Stimulated activated CD8-positive, alpha-beta memory T cell treated with anti-CD3 and anti-CD28 coated beads, Interleukin-12 subunit alpha, Interleukin-12 subunit beta, amount 100 ng/mL, for 1 hour (primary cell): ENCODE data around the gene MCM6.
"Not testable (repeated sequence)": the region's sequence is repeated elsewhere in the genome, so short reads cannot be mapped to it uniquely, and the experiment has no call there.

Experiments used
- DNase-seq: peaks from one replicate; pipeline ENCODE4 v3.0.0-alpha.2; 2020; ENCODE audit warnings: low read depth

Gene MCM6

GRCh38 chr2:135876066-135876711 is at the start of gene MCM6:
MCM6 (minus strand) TSS chr2:135876443; CDS start chr2:135876365, 78 bp downstream.
- peak; percentile 97 for DNase-seq

GRCh38 chr2:135925571-135925970 is 49.3 kb upstream of the MCM6 start:
- no peak for DNase-seq

DNA sequence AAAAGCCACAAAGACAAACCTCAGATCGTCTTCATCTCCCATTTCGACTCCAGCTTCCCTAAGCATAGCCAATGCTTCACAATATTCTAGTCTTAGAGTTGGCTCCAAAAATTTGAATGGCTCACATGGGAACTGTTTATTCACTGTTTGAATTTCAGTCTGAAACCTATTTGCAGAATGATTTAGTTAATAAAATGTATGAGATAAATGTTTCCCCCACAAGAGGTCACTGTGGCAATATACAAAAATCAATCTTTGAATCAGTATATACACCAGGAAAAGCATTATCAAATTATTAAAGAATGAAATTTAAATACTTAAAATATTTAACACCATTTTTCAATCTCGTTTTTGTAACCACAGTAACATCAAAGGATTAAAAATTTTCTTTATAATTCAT is 40.0 kb upstream of the MCM6 start:
- DNase-seq, result no peak

DNA sequence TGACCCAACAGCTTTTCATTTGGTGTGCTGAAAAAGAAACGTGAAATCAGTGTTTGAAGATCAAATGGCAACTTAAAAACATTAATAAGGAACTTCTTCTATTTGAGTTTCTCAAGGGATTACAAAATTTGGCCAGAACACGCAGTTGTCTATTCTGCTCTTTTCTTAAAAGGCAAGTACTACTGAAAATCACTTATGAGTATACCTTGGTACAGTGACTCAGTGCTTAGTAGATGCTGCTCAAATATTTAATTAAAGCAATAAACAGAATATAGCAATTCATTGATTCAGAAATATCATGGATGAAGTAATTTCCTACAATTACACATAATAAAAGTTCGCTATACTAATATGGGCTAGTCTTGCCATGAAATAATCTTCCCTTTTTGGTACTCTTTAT is 38.2 kb upstream of the MCM6 start:
- no peak for DNase-seq

- DNase-seq, result peak; percentile 28
These were observed 37.6 kb upstream of the MCM6 start for GRCh38 chr2:135913727-135914365.

DNA sequence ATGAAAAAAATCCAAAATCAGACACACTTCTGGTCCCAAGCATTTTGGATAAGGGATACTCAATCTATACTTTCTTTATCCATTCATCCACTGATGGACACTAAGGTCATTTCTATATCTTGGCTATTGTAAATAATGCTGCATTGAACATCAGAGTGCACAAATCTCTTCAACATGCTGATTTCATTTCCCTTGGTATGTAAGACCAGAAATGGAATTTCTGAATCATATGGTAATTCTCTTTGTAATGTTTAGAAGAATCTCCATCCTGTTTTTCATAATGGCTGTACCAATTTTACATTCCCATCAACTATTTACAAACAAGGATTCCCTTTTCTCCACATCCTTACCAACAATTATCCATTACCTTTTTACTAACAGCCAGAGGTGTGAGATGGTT is 33.7 kb upstream of the MCM6 start:
- DNase-seq, result no peak

- DNase-seq, result no peak
These were observed 29.4 kb upstream of the MCM6 start for GRCh38 chr2:135905679-135906078.

DNA sequence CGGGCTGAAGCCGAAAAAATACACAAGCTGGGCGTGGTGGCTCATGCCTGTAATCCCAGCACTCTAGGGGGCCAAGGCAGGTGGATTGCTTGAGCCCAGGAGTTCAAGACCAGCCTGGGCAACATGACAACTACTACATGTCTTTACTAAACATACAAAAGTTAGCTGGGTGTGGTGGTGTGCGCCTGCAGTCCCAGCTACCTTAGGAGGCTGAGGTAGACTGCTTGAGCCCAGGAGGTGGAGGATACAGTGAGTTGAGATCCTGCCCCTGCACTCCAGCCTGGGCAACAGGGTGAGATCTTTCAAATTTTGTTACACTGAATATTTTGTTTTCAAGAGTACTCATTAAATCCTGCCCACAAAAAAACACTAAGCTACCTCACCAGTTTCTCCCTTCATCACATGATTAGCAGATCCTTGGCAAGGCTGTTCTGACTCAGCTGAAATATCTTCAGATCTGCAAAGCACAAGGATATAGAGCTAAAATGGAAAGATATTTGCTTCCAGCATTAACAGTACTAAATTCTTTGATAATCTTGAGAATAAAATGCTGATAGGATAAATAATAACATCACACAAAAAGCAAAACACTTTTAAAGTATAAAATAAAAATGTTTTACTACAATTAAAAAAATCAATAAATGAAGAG is 28.2 kb upstream of the MCM6 start:
- DNase-seq, result no peak

DNA sequence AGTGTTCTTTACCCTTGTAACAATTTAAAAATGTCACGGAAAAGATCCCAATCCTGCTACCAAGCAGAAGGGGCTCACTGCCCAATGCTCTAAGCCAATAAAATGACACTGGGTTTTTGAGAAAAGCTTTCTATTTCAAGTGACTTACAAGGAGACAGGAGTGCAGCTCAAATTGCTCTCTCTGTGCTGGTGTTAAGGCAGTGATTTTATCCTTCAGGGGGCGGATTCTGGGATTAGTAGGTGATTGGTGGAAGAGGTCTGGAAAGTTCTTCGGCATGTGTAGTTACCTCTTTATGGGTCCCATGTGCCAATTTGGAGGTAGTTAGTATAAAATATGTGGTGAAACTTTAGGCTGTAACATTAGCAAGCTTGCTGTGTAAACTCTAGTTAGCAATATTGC is 27.4 kb upstream of the MCM6 start:
- no peak for DNase-seq

DNA sequence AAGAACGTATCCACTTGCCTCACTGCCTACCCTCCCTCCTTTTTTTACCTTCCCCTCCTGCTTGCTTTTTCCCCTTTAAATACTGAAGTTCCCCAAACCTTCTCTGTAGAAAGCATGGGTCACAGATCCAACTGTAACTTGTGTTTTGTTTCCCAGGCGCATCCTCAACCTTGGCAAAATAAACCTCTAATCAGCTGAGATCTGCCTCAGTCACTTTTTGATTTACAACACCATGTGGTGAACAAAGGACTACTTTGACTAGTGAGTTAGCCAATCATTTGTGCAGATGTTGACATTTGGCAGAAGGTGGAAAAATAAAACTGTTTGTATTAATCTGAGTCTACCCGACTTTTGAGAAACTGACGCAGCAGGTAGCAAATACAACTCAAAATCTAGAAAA is 23.3 kb upstream of the MCM6 start:
- no peak for DNase-seq

DNA sequence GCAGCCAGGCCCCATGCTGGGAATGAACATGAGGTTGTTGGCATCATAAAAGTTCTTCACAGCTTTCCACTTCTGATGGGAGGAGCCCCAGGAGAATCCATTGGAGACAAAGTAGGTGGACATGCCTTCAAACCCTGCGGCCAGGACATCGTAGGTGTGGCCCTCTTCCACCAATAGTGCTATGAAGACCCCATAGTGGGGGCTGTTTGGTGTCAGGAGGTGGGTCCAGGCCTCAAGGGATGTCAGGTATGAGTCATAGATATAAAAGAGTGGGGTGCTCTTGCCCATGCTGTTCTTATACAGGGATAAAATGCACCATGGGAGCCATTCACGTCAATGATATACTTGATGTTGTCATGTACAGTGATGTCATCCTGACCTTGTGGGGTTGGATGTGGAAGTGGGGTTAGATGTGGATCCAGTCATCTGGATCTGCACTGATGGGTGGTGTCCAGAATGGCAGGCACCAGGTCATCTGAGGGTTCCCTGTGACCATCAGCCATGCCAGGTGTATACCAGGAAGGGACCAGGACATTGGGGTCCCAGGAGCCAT is 22.1 kb upstream of the MCM6 start:
- no peak for DNase-seq

- no peak for DNase-seq
These were observed 18.7 kb upstream of the MCM6 start for GRCh38 chr2:135894930-135895329.

DNA sequence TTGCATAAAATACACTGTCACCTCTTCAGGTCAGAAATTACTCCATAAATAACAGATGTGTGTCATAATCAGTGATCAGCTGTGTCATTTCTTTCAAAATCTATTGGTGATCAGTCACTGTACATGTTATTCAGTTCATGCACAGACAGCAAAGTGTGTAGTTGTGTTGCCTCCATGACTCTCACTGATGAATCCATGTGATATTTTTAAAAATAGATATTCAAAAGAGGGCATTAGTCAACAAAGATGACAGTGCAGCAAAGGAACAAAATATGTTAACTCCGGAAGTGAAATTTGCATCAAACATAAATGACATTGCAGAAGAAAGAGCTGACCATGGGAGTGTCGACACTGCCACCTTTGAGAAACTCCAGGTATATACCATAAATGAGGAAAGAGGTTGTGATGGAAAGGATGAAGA is 17.1 kb upstream of the MCM6 start:
- no peak for DNase-seq

- DNase-seq, result no peak
These were observed 14.6 kb upstream of the MCM6 start for GRCh38 chr2:135890835-135891234.

DNA sequence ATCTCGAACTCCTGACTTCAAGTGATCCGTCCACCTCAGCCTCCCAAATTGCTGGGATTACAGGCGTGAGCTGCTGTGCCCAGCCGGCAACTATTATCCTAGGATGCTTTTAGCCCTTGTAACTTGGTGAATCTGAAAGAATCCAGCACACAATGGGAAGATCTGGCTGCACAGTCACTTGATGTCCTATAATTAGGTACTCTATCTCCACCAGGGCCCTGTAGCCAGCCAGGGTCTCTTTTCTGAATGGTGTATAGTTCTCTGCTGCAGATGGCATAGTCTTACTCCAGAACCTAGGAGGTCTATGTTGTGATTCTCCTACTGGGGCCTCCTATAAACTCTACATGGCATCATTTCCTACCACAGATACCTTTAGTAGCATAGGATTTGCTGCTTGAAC is 13.9 kb upstream of the MCM6 start:
- DNase-seq, result no peak

GRCh38 chr2:135888587-135888986 is 12.3 kb upstream of the MCM6 start:
- DNase-seq, result not testable (repeated sequence)

DNA sequence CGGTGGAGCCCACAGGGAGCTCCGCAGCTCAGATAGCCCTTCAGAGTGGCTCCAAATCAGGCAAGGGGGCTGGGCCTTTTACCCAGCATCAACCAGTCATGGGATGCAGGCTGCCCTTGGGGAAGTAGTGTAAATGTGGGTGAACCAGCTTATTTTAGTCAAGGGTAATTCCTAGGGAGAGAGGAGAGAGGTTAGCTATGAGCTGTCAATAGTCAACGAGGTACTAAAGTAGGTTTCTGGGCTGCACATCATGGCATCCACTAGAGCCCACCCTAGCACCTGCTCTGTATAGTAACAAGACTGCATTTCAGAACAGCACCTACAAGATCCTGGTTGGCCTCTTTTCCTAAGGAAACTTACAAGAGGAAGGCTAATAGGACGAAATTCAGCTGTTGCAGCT is 9.5 kb upstream of the MCM6 start:
- no peak for DNase-seq

GRCh38 chr2:135882415-135882814 is 6.2 kb upstream of the MCM6 start:
- DNase-seq, result no peak

GRCh38 chr2:135876770-135877169 is 527 bp upstream of the MCM6 start:
- not testable (repeated sequence) for DNase-seq

DNA sequence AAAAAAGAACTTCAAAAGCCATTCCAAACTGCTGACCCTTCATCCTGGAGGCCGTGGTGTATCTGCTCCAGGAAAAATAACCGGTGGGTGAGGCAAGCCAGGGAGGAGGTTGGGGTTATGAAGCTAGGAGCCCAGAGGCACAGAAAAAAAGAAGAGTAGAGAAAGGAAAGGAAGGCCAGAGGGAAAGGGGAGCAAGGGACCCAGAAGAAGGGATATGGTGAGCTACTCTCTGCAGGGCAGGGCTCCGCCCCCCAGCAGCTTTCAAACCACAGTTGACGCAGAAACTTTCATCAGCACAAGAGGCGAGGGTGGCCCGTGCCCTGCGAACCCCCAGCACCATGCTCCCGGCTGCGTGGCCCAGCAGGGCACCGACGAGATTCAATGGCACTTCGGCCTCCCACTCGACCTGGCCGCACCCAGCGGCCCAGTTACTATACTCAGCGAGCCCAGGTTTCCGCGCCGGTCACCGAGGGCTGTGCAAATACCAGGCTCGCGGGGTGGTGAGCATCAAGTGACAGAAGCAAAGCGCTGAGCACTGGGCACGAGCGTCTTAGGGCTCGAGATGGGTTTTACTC is 665 bp downstream of the MCM6 start:
- peak; percentile 51 for DNase-seq

DNA sequence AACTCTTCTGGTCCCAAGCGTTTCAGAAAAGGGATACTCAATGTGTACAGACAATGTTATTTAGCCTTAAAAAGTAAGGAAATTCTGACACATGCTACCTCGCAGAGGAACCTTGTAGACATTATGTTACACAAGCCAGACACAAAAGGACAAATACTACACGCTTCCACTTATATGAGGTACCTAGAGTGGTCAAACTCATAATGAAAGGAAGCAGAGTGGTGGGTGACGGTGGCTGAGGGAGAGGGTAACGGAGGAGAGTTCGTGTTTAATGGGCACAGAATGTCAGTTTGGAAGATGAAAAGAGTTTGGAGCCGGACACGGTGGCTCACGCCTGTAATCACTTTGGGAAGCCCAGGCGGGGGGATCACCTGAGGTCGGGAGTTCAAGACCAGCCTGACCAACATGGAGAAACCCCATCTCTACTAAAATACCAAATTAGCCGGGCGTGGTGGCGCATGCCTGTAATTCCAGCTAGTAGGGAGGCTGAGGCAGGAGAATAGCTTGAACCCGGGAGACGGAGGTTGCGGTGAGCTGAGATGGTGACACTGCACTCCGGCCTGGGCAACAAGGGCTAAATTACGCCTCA is 1.4 kb downstream of the MCM6 start:
- DNase-seq, result no peak

- no peak for DNase-seq
These were observed 5.7 kb downstream of the MCM6 start for GRCh38 chr2:135870571-135870970.

DNA sequence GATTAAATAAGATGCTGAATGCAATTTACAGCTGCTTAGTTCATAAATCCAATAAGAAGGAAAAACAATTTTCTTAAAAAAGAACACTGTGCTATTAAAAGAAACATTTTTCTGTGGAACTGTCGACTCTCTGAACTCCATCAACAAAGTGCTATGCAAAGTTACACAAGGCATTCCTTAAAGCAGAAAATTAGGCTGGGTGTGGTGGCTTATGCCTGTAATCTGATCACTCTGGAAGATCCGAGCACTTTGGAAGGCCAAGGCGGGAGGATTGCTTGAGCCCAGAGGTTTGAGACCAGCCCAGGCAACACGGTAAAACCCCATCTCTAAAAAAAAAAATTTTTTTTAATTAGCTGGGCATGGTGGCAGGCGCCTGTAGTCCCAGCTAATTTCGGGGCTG is 13.0 kb downstream of the MCM6 start:
- no peak for DNase-seq
